Hindlimb muscle (tissue), 1 donor: Measurements from ENCODE around the gene FLNB. TPM values are rescaled to one million over a fixed set of nuclear protein-coding genes. Genes with fewer than 3 reads are reported as not detected.
A peak's percentile ranks its signal among the peaks of the same experiment; 100 is the strongest.

Experiments
- DNase-seq: peaks from one replicate; pipeline ENCODE4 v3.0.0-alpha.2; 2013
- polyA plus RNA-seq: library from polyadenylated mRNA; unstranded; fragments of 120-200 nt; gene quantifications from one replicate; pipeline ENCODE4 v1.2.1, GENCODE V29; 2013; ENCODE audit not compliant: insufficient read length

The FLNB gene
- polyA plus RNA-seq, 1 donor = 51.9 TPM

DNA sequence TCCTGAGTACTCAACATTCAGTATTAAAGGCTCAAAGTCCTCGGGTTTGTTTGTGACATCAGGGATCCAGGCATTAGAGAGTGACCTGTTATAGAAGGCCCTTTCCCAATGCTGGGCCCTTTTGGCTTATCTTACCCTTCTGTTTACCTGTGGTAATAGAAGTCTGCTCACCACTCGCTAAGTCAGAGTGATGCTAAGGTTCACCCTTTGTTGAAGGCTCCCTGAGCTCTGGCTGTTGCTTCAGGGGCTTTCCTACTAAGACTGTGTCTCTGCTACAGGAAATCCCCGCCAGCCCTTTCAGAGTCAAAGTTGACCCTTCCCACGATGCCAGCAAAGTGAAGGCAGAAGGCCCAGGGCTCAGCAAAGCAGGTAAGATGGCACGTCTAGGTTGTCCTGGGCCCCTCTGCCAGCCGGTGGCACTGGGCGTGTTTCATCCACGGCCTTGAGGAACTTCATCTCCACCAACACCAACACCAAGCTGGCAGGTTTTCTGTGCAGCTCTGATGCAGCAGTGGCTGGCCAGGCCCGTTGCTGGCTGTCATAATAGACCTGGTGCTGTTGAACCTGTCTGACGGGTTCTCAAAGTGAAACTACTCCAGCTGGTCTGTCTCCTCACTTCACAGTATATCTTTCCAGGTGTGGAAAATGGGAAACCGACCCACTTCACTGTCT, 103.4 kb downstream of the FLNB start:
- no peak for DNase-seq

DNA sequence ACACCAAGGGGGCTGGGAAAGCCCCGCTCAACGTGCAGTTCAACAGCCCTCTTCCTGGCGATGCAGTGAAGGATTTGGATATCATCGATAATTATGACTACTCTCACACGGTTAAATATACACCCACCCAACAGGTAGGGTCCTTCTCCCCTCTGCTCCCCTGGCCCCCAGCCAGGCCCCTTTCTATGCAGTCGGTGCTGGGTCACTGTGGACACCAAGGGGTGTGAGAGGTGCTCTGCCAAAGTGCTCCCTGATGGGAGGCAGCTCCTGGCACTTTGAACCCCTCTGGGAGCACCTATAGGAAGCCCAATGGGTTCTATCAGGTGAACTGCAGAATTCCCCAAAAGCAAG, 103.9 kb downstream of the FLNB start:
- DNase-seq = no peak

- DNase-seq = no peak
Observed at GRCh38 chr3:58115175-58115574, 107.0 kb downstream of the FLNB start.

GRCh38 chr3:58116161-58116955, 108.1 kb downstream of the FLNB start:
- no peak for DNase-seq

DNA sequence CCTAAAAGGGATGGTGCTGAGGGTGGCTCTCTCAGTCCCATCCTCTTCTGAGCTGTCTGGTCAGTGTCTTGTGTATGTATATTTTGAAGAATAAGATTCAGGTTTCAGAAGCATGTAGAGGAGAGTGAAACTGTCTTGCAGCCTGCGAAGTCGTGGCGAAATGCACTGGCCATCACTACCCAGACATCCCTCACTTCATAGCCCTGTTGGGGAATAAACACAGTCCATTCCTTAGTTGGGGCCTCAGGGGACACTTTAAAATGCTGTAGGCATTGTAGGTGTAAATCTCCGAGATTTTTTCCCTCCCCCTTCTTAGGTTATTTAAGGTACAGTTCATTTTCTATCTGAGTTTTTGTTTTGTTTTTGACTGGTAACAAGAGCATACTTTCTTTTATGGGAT, 108.8 kb downstream of the FLNB start:
- DNase-seq = no peak

DNA sequence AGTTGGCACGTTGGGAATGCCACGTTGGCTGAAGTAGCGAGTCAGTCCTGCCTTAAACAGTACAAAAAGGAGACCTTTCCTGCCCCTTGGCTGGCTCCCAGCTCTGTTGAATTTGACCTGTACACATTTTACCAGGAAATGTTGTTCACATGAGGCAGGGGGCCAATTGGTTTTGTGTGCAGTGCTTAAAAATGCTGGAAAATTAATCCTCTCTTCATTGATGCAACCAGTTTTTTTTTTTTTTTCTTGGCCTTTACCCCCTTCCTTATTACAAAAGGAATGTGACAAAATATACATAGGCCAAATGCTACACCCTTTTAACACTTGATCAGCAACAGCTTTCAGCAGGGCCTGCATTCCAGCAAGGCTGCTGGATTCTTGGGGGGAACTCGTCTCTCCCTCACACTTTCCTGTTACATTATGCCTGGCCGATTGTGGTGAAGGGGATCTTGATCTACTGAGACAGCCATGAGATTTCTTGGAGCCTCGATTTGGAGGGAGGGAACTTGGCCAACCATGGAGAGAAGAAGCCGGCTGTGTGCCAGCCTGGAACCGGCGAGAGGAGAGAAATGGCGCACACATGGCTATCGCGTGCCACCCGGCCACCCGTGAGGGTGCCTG, 109.4 kb downstream of the FLNB start:
- peak; percentile 35 for DNase-seq

GRCh38 chr3:58119186-58119585, 111.0 kb downstream of the FLNB start:
- no peak for DNase-seq

- DNase-seq = no peak
Observed at GRCh38 chr3:58120075-58120812, 112.0 kb downstream of the FLNB start.

- DNase-seq = no peak
Observed at GRCh38 chr3:58121183-58121582, 113.0 kb downstream of the FLNB start.

GRCh38 chr3:58122936-58123700, 114.9 kb downstream of the FLNB start:
- no peak for DNase-seq

DNA sequence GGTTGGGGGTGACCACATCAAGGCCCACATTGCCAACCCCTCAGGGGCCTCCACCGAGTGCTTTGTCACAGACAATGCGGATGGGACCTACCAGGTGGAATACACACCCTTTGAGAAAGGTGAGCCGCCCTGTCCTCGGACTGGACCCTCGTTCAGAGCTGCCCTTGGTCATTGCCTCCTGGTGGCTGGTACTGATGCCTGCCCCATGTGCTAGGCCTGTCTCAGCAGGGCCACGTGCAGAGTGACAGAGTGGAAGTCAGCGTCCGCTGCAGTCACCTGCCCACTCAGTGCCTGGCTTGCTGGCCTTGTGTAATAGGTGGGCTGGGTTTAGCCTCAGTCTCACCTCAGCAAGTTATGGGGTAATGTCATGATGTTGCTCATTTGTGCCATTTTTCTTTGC, 116.2 kb downstream of the FLNB start:
- DNase-seq = no peak

GRCh38 chr3:58129041-58129770, 121.0 kb downstream of the FLNB start:
- DNase-seq = no peak

- no peak for DNase-seq
Observed at GRCh38 chr3:58130591-58130990, 122.4 kb downstream of the FLNB start.

- DNase-seq = no peak
Observed at GRCh38 chr3:58131101-58131825, 123.0 kb downstream of the FLNB start.

DNA sequence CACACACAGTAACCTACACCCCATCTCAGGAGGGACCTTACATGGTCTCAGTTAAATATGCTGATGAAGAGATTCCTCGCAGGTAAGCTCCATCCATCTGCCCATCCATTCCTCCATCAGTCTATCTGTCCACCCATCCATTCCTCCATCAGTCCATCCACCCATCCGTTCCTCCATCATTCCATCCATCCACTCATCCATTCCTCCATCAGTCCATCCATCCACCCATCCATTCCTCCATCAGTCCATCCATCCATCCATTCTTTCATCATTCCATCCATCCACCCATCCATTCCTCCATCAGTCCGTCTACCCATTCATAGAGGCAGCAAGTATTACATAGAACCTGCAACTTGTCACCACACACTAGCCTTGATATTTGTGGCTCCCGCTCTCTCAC, 124.6 kb downstream of the FLNB start:
- DNase-seq = no peak

GRCh38 chr3:58134468-58134867, 126.2 kb downstream of the FLNB start:
- DNase-seq = no peak

DNA sequence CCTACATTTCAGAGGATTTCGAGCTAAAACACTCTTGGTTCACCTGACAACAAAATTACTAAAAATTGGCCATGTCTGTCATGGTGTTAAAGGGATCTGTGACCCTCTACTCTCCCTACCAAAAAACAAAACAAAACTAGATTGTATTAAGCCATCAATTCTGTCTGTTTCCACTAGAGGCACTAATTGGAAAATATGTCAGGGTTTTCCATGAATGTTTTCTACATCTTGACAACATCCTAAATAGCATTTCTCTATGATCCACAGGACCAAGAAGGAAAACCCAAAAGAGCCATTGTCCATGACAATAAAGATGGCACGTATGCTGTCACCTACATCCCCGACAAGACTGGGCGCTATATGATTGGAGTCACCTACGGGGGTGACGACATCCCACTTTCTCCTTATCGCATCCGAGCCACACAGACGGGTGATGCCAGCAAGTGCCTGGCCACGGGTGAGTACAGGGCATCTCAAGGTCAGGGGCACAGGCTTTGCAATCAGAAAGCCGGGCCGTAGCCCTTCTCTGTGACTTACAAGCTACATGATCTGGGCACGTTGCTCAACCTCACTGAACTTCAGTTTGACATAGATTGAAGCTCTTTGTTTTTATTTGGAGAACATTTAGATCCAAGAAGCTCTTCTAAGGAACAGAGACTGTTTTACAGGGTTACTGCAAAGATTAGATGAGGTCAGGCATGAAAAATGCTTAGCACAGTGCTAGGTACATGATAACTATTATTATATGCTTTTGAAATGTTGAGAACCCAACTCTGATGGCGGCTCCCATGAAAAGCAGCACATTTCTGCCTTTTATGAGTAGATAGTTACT, 127.7 kb downstream of the FLNB start:
- DNase-seq = no peak

- DNase-seq = no peak
Observed at GRCh38 chr3:58137306-58137705, 129.1 kb downstream of the FLNB start.

DNA sequence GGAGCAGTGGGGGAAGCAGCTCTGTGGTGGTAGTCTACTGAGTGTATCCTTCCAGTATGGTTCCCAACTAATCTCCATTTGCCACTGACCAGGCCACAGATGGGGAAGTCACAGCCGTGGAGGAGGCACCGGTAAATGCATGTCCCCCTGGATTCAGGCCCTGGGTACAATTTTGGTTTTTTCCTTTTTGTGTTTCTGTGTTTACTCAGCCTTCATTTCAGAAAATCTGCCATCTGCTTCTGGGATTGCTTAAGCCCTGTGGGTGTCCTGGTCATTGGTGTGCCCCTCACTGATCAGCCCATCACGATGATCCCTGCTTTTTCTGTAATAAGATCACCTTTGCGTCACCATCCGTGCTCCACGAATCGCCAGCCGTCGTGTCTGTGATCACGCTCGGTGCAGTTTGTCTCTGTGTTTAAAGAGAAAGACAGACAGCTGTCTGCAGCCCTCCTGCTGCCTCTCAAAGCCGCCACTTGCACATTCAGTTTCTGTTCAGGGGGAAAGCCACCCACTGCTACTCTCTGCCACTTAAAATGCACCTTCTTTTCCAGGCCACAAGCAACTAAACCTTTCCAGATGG, 133.6 kb downstream of the FLNB start:
- no peak for DNase-seq
